GM08714 (cell line): Measurements from ENCODE around the gene SKA2.
"Not testable (repeated sequence)": the region's sequence is repeated elsewhere in the genome, so short reads cannot be mapped to it uniquely, and the experiment has no call there.

Experiments used
- H3K4me3 ChIP-seq: fragments of 200-500 bp; sonication (Bioruptor generic); 2 replicates; pipeline ENCODE4 v1.5.1; 2014; ENCODE audit warnings: mild to moderate bottlenecking, low read length, inconsistent platforms
- ZNF274 ChIP-seq: IDR thresholded peaks from 2 replicates; pipeline ENCODE4 v1.6.1; 2012; ENCODE audit warnings: mild to moderate bottlenecking, low read depth, low read length

SKA2 gene

GRCh38 chr17:59093702-59094231, 61.2 kb downstream of the SKA2 start:
- no peak overlapping the region for H3K4me3 ChIP-seq

GRCh38 chr17:59093145-59093701, 61.8 kb downstream of the SKA2 start:
- no peak for TF ChIP-seq ZNF274
- no peak overlapping the region for H3K4me3 ChIP-seq

More at GRCh38 chr17:59093702-59094231, 61.2 kb downstream of the SKA2 start:
- no peak for TF ChIP-seq ZNF274

- H3K4me3 ChIP-seq = not testable (repeated sequence)
These were observed 64.4 kb downstream of the SKA2 start for GRCh38 chr17:59090593-59090992.

DNA sequence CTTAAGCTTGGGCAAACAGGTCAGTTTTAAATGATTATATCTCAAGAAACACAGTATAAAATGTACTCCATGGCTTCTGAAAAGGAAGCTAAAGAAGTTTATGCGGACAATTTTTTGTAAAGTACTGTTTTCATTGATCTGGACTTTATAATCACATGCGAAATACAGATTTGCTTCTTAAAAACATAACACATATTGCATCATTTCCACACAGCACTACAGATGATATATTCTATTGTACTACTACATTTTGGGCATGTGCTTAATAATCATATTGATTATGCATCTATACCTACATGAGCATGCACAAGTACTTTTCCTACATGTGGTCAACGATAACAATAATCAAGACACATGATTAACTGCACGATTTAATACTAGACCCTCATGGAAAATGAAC, 70.8 kb downstream of the SKA2 start:
- H3K4me3 ChIP-seq = no peak overlapping the region
- TF ChIP-seq ZNF274 = no peak

DNA sequence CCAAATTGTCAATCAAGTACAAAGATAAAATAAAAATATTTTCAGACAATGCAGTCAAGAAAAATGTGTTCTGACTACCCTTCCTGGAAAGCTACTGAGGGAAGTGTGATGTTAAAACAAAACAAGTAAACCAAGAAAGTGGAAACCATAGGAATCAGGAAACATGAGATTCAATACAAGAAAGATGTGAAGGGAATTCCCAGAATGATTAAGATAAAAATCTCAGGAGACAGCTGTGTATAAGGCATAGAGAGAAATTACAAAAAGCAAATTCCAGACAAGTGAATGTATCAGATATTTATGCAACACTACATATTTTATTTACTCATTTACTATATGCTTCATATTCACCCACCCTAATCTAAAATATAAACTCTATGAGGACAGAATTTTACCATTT, 80.5 kb downstream of the SKA2 start:
- no peak for TF ChIP-seq ZNF274
- H3K4me3 ChIP-seq = no peak overlapping the region

DNA sequence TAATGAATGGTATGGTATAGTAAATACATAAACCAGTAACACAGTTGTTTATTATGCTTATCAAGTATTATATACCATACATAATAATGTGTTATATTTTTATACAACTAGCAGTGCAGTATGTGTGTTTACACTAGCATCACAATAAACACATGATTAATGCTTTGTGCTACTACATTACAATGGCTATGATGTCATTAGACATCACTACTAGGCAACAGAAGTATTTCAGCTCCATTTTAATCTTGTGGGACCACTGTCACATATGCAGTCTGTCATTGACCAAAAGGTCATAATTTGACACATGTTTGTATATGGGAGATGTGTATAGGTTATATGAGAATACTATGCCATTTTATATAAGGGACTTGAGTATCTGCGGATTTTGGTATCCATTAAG, 81.0 kb downstream of the SKA2 start:
- TF ChIP-seq ZNF274 = no peak
- no peak overlapping the region for H3K4me3 ChIP-seq

DNA sequence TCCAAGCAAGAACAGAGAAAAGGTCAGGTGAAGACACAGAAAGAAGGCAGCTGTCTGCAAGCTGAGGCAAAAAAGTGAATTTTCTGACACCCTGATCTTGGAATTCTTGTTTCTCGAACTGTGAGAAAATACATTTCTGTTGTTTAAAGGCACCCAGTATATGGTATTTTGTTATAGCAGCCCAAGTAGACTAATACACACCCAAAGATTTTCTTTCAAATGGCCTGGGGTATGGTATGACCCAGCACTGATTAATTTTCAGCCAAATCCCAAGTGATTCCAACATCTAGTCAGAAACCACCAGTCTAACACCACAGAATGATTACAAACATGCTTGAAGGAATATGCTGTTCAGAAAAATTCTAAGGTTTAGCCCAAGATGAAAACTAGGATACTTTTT, 85.1 kb downstream of the SKA2 start:
- no peak overlapping the region for H3K4me3 ChIP-seq
- TF ChIP-seq ZNF274 = no peak

DNA sequence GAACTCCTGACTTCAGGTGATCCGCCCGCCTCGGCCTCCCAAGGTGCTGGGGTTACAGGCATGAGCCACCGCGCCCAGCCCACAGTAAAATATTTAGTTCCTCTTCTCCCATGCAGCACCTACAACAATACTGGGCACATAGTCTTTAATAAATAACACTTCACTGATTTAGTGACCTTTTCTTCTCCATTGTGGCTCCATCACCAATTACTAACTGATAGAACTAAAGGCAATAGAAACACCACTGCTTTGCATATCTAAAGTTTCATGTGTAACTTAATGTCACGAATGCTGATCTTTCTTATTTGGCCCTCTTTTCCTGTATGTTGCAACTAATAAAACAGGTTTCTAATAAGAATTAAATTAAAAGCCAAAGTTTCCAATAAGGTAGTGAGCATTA, 87.2 kb downstream of the SKA2 start:
- no peak overlapping the region for H3K4me3 ChIP-seq
- TF ChIP-seq ZNF274 = no peak

DNA sequence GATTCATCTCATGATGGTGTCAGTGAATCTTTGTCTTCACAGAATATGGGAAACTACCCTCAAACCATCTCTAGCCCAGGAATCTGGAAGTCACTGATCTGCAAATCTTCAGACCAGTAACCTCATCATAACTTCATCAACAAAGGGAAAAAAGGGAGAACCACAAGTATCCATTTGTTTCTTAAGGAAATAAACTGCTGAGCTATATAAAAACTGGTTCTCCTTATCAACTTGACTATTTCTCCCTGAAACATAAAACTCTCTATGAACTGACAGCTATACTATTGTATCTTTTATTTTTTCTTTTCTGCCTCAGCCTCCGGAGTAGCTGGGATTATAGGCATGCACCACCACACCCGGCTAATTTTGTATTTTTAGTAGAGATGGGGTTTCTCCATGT, 87.6 kb downstream of the SKA2 start:
- no peak overlapping the region for H3K4me3 ChIP-seq
- TF ChIP-seq ZNF274 = no peak

- TF ChIP-seq ZNF274 = no peak
- H3K4me3 ChIP-seq = no peak overlapping the region
These were observed 92.5 kb downstream of the SKA2 start for GRCh38 chr17:59062509-59062908.
